HEK293T (cell line): Measurements from ENCODE around the gene PDE3A.
"Not testable (repeated sequence)": the region's sequence is repeated elsewhere in the genome, so short reads cannot be mapped to it uniquely, and the experiment has no call there.

Experiments
- CTCF ChIA-PET: fragments of 350-600 bp; formaldehyde crosslinking; extraction: SDS; loops from one replicate; lab custom pipeline; 2021; ENCODE audit warnings: antibody characterized with exemption, inconsistent platforms; lab: Yijun Ruan, JAX
- POLR2A ChIA-PET: fragments of 350-600 bp; formaldehyde crosslinking; extraction: SDS; loops from one replicate; lab custom pipeline; 2020; ENCODE audit warnings: antibody characterized with exemption, inconsistent platforms; lab: Yijun Ruan, JAX
- DNase-seq: peaks from one replicate; pipeline ENCODE4 v3.0.0; 2012; ENCODE audit warnings: mixed read lengths; ENCODE audit errors: extremely low spot score
- ARNT ChIP-seq: fragments of 450-650 bp; IDR thresholded peaks from 2 replicates; pipeline ENCODE4 v1.6.1; 2017; ENCODE audit warnings: mild to moderate bottlenecking
- BHLHE40 ChIP-seq: fragments of 450-650 bp; IDR thresholded peaks from 2 replicates; pipeline ENCODE4 v1.6.1; 2016; ENCODE audit warnings: mild to moderate bottlenecking, moderate library complexity, borderline replicate concordance
- CTBP1 ChIP-seq: fragments of 450-650 bp; IDR thresholded peaks from 2 replicates; pipeline ENCODE4 v1.6.1; 2016; ENCODE audit warnings: borderline replicate concordance
- ELF4 ChIP-seq: fragments of 450-650 bp; IDR thresholded peaks from 2 replicates; pipeline ENCODE4 v1.6.1; 2017; ENCODE audit warnings: antibody characterized with exemption
- FOXA1 ChIP-seq: fragments of 450-650 bp; IDR thresholded peaks from 2 replicates; pipeline ENCODE4 v1.6.1; 2016; ENCODE audit warnings: mild to moderate bottlenecking
- FOXK2 ChIP-seq: fragments of 450-650 bp; IDR thresholded peaks from 2 replicates; pipeline ENCODE4 v1.6.1; 2016; ENCODE audit warnings: mild to moderate bottlenecking
- FOXM1 ChIP-seq: fragments of 450-650 bp; IDR thresholded peaks from 2 replicates; pipeline ENCODE4 v1.6.1; 2017; ENCODE audit warnings: mild to moderate bottlenecking, borderline replicate concordance
- HDGF ChIP-seq: fragments of 450-650 bp; IDR thresholded peaks from 2 replicates; pipeline ENCODE4 v1.6.1; 2017; ENCODE audit warnings: antibody characterized with exemption, borderline replicate concordance
- L3MBTL2 ChIP-seq: fragments of 450-650 bp; conservative IDR thresholded peaks from 2 replicates; pipeline ENCODE4 v1.6.1; 2016; ENCODE audit warnings: mild to moderate bottlenecking
- LEF1 ChIP-seq: fragments of 450-650 bp; IDR thresholded peaks from 2 replicates; pipeline ENCODE4 v1.6.1; 2017; ENCODE audit warnings: mild to moderate bottlenecking, borderline replicate concordance
- NFRKB ChIP-seq: fragments of 450-650 bp; IDR thresholded peaks from 2 replicates; pipeline ENCODE4 v1.6.1; 2016; ENCODE audit warnings: mild to moderate bottlenecking, moderate library complexity
- PKNOX1 ChIP-seq: fragments of 450-650 bp; IDR thresholded peaks from 2 replicates; pipeline ENCODE4 v1.6.1; 2016
- SP1 ChIP-seq: fragments of 450-650 bp; IDR thresholded peaks from 2 replicates; pipeline ENCODE4 v1.6.1; 2017
- SUZ12 ChIP-seq: fragments of 450-650 bp; IDR thresholded peaks from 2 replicates; pipeline ENCODE4 v1.6.1; 2016; ENCODE audit warnings: mild to moderate bottlenecking
- TARDBP ChIP-seq: fragments of 450-650 bp; IDR thresholded peaks from 2 replicates; pipeline ENCODE4 v1.6.1; 2016
- ZNF384 ChIP-seq: fragments of 450-650 bp; IDR thresholded peaks from 2 replicates; pipeline ENCODE4 v1.6.1; 2016

PDE3A gene

DNA sequence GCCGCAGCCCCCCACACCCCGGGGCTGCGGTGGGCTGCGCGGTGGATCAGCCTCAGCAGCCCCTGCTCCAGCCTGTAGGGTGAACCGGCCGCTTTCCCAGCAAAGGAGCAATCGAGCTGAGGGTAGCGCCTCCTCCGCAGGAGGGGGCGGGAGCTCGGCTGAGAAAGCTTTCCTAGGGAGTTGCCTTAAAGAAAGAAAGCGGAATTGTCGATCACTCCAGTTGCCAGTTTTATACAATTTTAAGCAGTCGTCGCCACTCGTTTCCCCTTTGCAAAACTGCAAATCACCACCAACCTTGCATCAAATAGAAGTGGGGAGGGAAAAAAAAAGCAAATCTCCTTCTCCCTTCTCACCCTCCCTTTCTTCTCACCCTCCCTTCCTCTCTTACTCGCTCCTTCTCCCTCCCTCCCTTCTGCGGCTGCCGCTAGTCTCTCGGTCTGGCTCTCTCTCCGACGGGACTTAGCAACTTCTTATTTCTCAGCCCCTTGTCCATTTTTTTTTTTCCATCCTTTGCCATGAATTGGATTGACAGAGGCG, at the start of gene PDE3A:
Gene PDE3A (plus strand): TSS at position 424 of the 537 bp plus-strand sequence. CDS start 748 bp downstream, outside the sequence.
- ChIA-PET POLR2A (interaction anchor here (0.6 kb wide), 1 partner anchor 28 kb away, joined by 3 read pairs; no protein-coding TSS in a partner anchor), CTCF (interaction anchor here (0.8 to 1.2 kb wide), 2 partner anchors 12 to 29 kb away, joined by 3 to 4 read pairs; no protein-coding TSS in a partner anchor)
- DNase-seq, result peak; percentile 73
- TF ChIP-seq ZNF384 (no peak), NFRKB (no peak), FOXM1 (no peak), LEF1 (no peak), SUZ12 (no peak), CTBP1 (no peak), ELF4 (no peak), PKNOX1 (no peak)

DNA sequence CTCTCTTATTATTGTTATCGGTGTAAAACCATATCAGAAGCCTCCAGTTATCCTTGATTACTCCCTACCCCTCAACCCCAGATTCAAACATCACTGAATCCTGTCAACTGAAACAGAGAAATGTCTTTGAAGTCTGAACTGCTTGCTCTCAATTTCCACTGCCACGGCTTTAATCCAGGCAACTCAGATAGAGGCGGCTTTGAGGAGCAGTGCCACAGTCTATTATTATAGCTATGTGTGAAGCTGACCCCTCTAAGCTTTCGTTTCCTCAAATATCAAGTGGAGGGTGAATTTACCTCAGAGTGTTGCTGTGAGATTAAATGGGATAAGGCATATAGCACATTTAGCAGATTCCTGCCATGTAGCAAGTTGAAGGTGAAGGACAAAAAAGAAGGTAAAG, 49.0 kb upstream of the PDE3A start:
- TF ChIP-seq TARDBP (no peak), SP1 (no peak), FOXK2 (no peak), SUZ12 (no peak), HDGF (no peak), FOXA1 (no peak)
- no peak for DNase-seq
- POLR2A ChIA-PET, result no interaction called here
- CTCF ChIA-PET, result no interaction called here

DNA sequence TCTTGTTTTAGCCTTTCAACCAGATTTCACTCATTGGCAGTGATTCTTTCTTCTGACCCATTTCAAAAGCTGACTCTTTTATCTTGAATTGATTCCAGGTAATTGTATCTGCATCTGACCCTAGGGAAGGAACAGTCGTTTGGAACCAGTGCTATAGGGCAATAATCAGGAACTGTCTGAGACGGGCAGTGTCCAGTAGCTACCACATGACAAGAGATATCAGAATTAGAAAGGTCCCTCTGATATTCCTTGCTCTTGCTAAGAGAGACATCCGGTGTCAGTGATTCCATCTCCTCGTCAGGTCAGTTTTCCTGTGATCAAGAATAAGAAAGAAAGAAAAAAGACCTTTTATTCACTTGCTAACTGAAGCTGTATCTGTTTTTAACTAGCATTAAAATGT, 47.8 kb upstream of the PDE3A start:
- DNase-seq, result no peak
- POLR2A ChIA-PET, result no interaction called here
- CTCF ChIA-PET, result no interaction called here
- TF ChIP-seq SUZ12 (no peak), SP1 (no peak), TARDBP (no peak), PKNOX1 (no peak), LEF1 (no peak), BHLHE40 (no peak), L3MBTL2 (no peak), HDGF (no peak), FOXA1 (no peak), ELF4 (no peak), ARNT (no peak), ZNF384 (no peak), FOXM1 (no peak), CTBP1 (no peak), FOXK2 (no peak), NFRKB (no peak)

- POLR2A ChIA-PET, DNase-seq, CTCF ChIA-PET: not testable (repeated sequence)
Measured at GRCh38 chr12:20330826-20331505, 37.4 kb upstream of the PDE3A start.

DNA sequence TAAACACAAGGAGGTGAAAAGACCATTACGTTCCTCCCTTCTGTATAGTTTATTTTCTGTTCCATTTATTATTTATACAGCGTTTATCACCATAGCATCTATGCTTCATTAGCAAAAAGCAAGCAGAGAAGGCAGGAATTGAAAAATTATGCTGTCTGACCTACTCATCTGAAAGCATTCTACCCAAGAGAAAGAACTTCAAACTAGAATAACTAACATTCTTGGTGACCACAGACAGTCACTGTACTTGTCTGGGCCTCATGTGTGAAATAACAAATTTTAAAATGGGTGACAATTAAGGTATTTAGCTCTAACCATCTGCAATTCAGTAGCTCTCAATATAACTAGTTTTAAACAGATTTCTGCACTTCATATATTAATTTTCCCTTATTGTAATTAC, 29.3 kb upstream of the PDE3A start:
- POLR2A ChIA-PET, result no interaction called here
- TF ChIP-seq ELF4, result no peak
- TF ChIP-seq PKNOX1, result no peak
- TF ChIP-seq SUZ12, result no peak
- no peak for TF ChIP-seq ZNF384
- TF ChIP-seq CTBP1, result no peak
- TF ChIP-seq ARNT, result no peak
- no peak for TF ChIP-seq FOXM1
- DNase-seq, result no peak
- CTCF ChIA-PET, result interaction anchor here (0.8 to 1.0 kb wide), 2 partner anchors 21 to 29 kb away, joined by 3 to 4 read pairs; partner anchors contain the start of gene PDE3A

GRCh38 chr12:20342111-20342510, 26.2 kb upstream of the PDE3A start:
- ChIA-PET POLR2A (no interaction called here), CTCF (no interaction called here)
- DNase-seq, result no peak
- no peak for TF ChIP-seq LEF1
- no peak for TF ChIP-seq HDGF
- no peak for TF ChIP-seq BHLHE40
- TF ChIP-seq FOXK2, result no peak
- no peak for TF ChIP-seq ARNT
- no peak for TF ChIP-seq L3MBTL2
- TF ChIP-seq ZNF384, result no peak

GRCh38 chr12:20345866-20346265, 22.5 kb upstream of the PDE3A start:
- ChIA-PET POLR2A (no interaction called here), CTCF (no interaction called here)
- DNase-seq, result no peak
- TF ChIP-seq LEF1, result no peak
- no peak for TF ChIP-seq ELF4
